Measurements from ENCODE around the gene PRICKLE1.

The PRICKLE1 gene

DNA sequence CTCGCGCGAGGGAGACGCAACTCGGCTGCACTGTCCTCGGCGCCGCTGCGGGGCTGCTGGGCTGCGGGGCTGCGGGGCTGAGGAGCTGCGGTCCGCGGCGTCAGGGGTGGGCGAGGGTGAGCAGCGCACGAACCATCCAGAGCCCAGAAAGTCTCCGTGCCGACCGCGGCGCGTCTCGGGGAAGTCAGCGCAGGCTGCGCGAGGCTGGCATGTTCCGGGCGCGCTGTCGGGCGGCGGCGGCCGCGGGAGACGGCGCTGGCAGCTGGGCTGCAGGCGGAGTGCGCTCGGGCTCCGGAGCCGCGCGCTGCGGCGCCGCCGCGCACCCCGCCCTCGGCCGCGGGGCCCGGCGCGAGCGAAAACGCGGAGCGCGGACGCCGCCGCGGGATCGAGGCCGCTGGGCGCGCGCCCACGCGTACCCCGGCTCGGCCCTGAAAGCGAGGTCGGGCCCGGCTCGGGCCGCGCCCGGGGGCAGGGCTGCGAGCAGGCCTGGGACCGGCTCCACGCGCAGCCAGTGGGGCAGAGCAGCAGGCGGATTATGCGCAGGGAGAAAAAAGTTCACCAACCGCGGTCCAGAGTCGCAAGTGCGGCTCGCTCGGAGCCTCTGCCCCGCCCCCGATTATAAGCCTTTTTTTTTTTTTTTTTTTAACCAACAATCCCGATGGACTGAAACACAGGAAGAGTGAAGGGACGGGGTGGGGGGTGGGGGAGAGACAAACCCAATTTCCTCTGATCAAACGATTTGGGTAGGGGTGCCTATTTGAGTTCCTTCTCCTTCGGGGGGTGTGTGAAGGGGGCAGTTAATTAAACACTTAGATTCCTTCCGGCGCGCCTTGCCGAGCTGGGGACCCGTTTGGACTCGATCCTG is at the start of gene PRICKLE1:
TSS of gene PRICKLE1 (minus strand) at position 282 of the 865 bp plus-strand sequence. CDS start 117,230 bp downstream, outside the sequence.
- H3K4me1 Mint-ChIP-seq (ENCODE audit: low read depth) = peaks cover 13% of the 10 kb centered on the region
- H3K27ac Mint-ChIP-seq = no peak within 1 kb of the TSS

DNA sequence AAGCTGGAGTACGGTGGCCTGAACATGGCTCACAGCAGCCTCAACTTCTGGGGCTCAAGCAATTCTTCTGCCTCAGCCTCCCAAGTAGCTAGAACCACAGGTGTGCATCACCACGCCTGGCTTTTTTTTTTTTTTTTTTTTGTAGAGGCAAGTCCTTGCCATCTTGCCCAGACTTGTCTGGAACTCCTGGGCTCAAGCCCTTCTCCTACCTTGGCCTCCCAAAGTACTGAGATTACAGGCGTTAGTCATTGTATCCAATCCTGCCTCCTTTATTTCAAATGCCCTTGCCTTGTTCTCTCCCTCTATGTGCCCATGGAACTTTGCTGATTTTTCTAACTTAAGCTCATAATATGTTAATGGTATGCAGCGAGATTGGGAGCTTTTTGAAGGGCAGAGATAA is 49.2 kb upstream of the PRICKLE1 start:
- H3K9me3 Mint-ChIP-seq (ENCODE audit: low read depth) = no peaks in the 10 kb centered on the region
- H3K27me3 Mint-ChIP-seq = peaks cover 4% of the 10 kb centered on the region
- H3K4me3 Mint-ChIP-seq = no peak overlapping the region
- no peak overlapping the region for H3K27ac Mint-ChIP-seq
- H3K36me3 Mint-ChIP-seq = no peaks in the 10 kb centered on the region
- H3K4me1 Mint-ChIP-seq (ENCODE audit: low read depth) = no peaks in the 10 kb centered on the region

More for the DNA sequence above, at the start of gene PRICKLE1:
- Mint-ChIP-seq H3K4me3 (peak within 1 kb of the TSS; percentile 76), H3K27me3 (peaks cover 42% of the 10 kb centered on the region), H3K9me3 (ENCODE audit: low read depth) (no peaks in the 10 kb centered on the region), H3K36me3 (no peaks in the 10 kb centered on the region)

DNA sequence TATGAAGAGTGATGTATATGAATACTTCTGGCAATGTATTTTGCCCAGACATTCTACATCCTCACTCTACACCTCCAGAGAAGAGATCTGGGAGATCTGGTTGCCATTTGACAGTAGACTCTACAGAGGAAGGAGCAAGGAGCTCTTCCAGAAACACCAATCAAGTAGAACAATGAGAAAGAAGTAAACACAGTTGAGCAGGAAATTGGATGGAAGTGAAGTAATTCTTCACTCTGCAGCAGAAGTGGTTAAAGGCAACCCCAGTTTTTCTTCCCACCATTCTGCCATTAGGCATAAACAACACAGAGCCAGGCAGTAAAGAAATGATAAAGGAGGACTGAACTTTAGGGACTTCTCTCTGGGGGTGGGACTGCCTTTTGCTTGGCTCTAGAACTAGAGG is 48.5 kb upstream of the PRICKLE1 start:
- no peak overlapping the region for H3K27ac Mint-ChIP-seq
- H3K36me3 Mint-ChIP-seq = no peaks in the 10 kb centered on the region
- H3K4me3 Mint-ChIP-seq = no peak overlapping the region
- H3K27me3 Mint-ChIP-seq = peaks cover 4% of the 10 kb centered on the region
- H3K4me1 Mint-ChIP-seq (ENCODE audit: low read depth) = no peaks in the 10 kb centered on the region
- H3K9me3 Mint-ChIP-seq (ENCODE audit: low read depth) = no peaks in the 10 kb centered on the region

DNA sequence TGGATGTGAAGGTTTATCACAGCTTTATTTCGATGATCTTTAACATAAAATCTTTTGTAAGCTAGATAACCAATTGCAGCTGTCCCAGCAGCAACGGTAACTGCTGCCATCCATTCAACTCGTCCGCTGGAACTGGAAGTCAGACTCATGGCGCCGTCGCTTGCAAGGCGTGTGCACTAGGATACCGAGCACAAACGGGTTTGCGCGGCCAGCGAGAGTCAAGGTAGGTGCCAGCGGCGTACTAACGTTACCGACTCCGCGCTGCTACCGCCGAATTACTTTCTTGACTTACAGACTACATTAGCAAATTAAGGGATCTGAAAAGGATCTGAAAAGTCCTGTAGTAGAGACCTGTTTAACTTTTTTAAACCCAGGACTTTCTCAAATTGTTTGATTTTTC is 47.4 kb upstream of the PRICKLE1 start:
- Mint-ChIP-seq H3K27me3 (peaks cover 4% of the 10 kb centered on the region), H3K4me1 (ENCODE audit: low read depth) (no peaks in the 10 kb centered on the region), H3K36me3 (no peaks in the 10 kb centered on the region), H3K9me3 (ENCODE audit: low read depth) (no peaks in the 10 kb centered on the region), H3K27ac (no peak overlapping the region), H3K4me3 (no peak overlapping the region)

DNA sequence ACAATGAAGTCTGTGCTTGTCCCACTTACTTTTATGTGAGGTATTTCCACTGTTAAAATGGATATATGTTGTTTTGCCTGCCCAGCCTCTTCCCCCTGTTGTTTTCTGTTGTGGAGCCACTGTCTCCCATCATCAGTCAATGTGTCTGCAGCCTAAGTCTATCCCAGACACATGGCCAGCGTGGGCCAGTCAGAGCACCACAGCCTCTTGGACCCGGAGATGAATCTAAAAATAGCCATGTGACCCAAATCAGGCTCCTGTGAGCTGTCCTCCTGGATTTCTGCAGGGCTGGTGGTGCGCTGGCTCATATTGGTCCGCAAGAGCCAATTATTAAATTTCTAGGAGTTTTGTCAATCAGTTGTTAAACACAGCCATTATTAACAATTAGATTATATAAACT is 44.0 kb upstream of the PRICKLE1 start:
- Mint-ChIP-seq H3K36me3 (no peaks in the 10 kb centered on the region), H3K4me1 (ENCODE audit: low read depth) (no peaks in the 10 kb centered on the region), H3K9me3 (ENCODE audit: low read depth) (no peaks in the 10 kb centered on the region), H3K4me3 (no peak overlapping the region), H3K27ac (no peak overlapping the region), H3K27me3 (no peaks in the 10 kb centered on the region)

DNA sequence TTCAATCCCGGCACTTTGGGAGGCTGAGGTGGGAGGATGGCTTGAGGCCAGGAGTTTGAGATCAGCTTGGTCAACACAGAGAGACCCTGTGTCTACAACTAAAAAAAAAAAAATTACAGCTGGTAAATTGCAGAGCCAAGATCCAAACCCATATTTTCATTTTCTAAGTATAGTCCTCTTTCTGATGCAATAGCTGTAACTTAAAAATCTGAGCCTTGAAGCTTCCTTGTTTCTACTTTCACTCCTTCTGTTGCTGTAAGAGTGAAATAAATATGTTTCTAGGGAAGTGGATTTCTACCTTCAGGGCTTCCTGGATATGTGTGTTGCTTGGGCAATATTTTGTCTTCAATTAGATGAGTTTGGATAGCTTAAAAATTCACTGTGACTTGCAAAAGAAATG is 42.0 kb upstream of the PRICKLE1 start:
- Mint-ChIP-seq H3K9me3 (ENCODE audit: low read depth) (peaks cover 3% of the 10 kb centered on the region), H3K4me3 (no peak overlapping the region), H3K27ac (no peak overlapping the region), H3K36me3 (no peaks in the 10 kb centered on the region), H3K4me1 (ENCODE audit: low read depth) (no peaks in the 10 kb centered on the region), H3K27me3 (peaks cover 1% of the 10 kb centered on the region)

DNA sequence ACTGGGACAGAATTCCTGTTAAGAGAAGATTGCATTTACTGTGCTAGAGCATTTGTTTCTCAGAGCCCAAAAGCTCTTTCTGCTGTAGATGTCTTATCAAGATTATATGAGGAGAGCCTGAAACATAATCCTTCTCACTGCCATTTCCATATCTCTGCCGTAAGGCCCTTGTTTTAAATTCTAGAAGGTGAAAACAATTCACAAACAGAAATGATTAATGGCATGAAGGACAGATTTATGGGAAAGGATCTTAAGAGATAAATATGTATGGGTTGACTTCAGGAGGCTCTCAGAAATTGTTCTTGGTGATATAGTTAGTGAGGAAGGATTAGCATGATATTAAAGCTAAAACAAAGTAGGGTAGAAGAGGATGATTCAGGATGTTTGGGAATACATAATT is 40.8 kb upstream of the PRICKLE1 start:
- H3K4me1 Mint-ChIP-seq (ENCODE audit: low read depth) = no peaks in the 10 kb centered on the region
- H3K27ac Mint-ChIP-seq = no peak overlapping the region
- no peaks in the 10 kb centered on the region for H3K36me3 Mint-ChIP-seq
- H3K9me3 Mint-ChIP-seq (ENCODE audit: low read depth) = peaks cover 3% of the 10 kb centered on the region
- peaks cover 1% of the 10 kb centered on the region for H3K27me3 Mint-ChIP-seq
- no peak overlapping the region for H3K4me3 Mint-ChIP-seq

DNA sequence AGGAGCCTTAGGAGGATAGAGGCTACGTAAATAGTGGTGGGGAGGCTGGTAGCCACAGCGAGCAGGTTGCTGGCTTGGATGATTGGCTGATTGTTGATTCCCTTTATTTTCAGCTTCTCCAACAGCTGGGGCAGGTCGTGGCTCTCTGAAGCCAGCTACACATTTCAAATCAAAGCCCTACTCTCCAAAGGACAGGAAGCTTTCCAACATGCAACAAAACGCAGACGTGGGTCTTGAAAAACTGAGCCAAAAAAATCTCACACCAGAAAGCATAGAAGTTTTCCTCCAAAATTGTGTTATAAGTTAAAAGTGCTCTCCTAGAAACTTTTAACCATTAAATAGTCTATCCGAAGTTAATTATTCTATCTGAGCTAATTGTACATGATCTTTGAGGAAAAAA is 37.6 kb upstream of the PRICKLE1 start:
- no peak overlapping the region for H3K27ac Mint-ChIP-seq
- H3K4me1 Mint-ChIP-seq (ENCODE audit: low read depth) = no peaks in the 10 kb centered on the region
- H3K36me3 Mint-ChIP-seq = no peaks in the 10 kb centered on the region
- H3K4me3 Mint-ChIP-seq = no peak overlapping the region
- peaks cover 1% of the 10 kb centered on the region for H3K27me3 Mint-ChIP-seq
- peaks cover 3% of the 10 kb centered on the region for H3K9me3 Mint-ChIP-seq (ENCODE audit: low read depth)

DNA sequence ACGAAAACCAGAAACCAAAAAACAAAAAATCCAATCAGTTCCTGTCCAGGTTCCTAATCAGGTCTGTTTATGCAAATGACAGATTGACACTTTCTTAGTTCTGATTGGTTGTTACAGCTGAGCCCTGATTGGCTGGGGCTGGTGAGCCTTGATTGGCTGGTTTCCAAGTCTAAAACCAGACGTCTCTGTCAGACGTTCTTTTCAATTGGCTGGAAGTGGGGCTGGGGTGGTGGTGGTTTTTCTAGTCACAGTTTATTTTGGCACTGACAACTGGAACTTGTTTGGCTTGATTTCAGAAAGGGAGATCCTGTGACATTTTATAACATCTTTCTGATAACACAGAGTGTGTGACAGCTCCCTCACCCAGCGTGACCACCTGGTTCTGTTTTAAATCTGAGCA is 36.1 kb upstream of the PRICKLE1 start:
- Mint-ChIP-seq H3K27me3 (peaks cover 1% of the 10 kb centered on the region), H3K36me3 (no peaks in the 10 kb centered on the region), H3K27ac (no peak overlapping the region)

DNA sequence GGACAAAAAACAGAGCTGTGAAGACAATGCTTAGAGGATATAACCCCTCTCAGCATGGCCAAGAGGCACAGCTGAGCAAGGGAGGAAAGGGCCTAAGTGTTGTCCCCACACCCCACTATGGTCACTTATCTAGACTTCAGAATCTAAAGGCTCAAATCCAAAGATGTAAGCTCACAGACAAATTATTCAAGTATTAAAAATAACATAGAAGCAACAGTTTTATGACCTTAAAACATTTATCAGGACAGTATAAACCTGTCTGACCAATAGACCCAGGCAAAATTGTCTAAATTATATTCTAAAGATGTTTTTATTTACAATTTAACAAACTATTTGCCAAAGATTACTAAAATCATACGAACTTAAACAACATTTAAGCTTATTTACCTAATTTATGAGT is 28.1 kb upstream of the PRICKLE1 start:
- Mint-ChIP-seq H3K27me3 (peaks cover 2% of the 10 kb centered on the region), H3K9me3 (ENCODE audit: low read depth) (peaks cover 12% of the 10 kb centered on the region), H3K27ac (no peak overlapping the region), H3K4me1 (ENCODE audit: low read depth) (no peaks in the 10 kb centered on the region), H3K4me3 (no peak overlapping the region), H3K36me3 (peaks cover 7% of the 10 kb centered on the region)

More for the DNA sequence above, 36.1 kb upstream of the PRICKLE1 start:
- no peaks in the 10 kb centered on the region for H3K4me1 Mint-ChIP-seq (ENCODE audit: low read depth)
- peaks cover 3% of the 10 kb centered on the region for H3K9me3 Mint-ChIP-seq (ENCODE audit: low read depth)
- H3K4me3 Mint-ChIP-seq = no peak overlapping the region

DNA sequence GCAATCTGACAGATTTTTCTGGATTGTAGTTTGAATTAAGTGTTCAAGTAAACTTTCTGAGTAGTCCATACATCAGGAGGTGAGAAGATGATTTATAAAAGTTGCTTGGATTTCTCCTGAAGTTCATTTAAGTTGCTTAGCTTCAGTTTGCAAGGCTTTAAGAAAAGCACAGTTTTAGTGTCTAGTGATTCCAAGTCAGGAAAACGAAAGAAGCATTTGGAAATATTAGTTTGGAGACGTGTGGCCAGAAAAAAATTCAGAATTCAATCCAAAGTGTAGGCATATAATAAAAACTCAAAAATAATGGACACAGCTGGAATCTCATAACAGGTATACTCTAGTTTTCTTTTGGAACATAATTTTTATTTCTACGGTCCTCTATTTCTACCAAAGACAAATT is 25.5 kb upstream of the PRICKLE1 start:
- peaks cover 7% of the 10 kb centered on the region for H3K36me3 Mint-ChIP-seq
- H3K9me3 Mint-ChIP-seq (ENCODE audit: low read depth) = peaks cover 17% of the 10 kb centered on the region
- no peak overlapping the region for H3K4me3 Mint-ChIP-seq
- H3K27ac Mint-ChIP-seq = no peak overlapping the region
- no peaks in the 10 kb centered on the region for H3K4me1 Mint-ChIP-seq (ENCODE audit: low read depth)
- H3K27me3 Mint-ChIP-seq = peaks cover 5% of the 10 kb centered on the region

DNA sequence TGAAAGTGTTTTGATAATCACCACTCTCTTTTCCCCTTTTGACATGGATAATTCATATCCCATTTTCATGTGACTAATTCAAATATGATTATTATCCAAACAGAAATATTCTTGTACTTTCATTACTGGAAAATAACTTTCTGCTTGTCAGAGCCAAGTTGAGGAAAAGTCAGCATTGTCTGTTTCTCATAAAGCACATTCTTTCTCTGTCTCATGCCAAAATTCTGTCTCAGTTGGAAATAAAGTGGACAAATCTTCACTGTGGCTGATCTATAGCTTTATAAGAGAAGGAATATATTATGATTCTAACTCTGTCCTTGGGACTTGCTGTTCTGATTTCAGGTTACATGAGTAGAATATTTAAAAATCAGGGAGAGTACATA is 22.7 kb upstream of the PRICKLE1 start:
- H3K9me3 Mint-ChIP-seq (ENCODE audit: low read depth) = peaks cover 5% of the 10 kb centered on the region
- H3K27ac Mint-ChIP-seq = no peak overlapping the region
- H3K36me3 Mint-ChIP-seq = no peaks in the 10 kb centered on the region
- H3K4me3 Mint-ChIP-seq = no peak overlapping the region
- peaks cover 4% of the 10 kb centered on the region for H3K27me3 Mint-ChIP-seq
- no peaks in the 10 kb centered on the region for H3K4me1 Mint-ChIP-seq (ENCODE audit: low read depth)

DNA sequence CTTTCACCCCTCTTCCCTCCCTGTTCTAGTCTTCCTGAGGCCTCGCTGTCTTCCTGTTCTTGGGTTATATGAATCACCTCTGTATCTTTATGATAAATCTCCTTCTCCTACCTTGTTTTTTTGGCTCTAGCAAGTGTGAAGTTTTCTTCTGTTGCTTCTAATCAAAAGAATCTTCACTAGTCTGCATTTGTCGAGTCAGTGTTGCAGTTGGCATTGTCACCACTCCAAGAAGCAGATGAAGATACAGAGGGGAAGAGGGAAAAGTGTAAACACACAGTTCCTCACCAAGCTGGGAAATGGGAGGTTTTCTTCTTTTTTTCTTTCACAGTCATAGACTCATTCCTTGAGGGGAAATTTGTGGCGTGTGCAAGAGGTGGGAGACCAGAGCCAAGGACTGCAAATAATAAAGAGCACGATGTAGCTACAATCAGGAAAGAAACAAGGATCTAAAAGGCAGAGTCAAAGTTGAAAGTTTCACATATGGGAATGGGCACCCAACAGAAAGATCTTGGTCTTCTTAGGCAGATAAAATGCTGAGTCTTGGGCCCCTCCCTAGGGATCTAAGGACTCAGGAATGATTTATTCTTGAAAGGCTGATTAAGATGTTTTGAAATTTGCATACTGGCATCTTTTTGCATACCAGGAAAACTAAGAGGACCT is 22.2 kb upstream of the PRICKLE1 start:
- no peak overlapping the region for H3K27ac Mint-ChIP-seq
- peaks cover 5% of the 10 kb centered on the region for H3K9me3 Mint-ChIP-seq (ENCODE audit: low read depth)
- H3K4me1 Mint-ChIP-seq (ENCODE audit: low read depth) = no peaks in the 10 kb centered on the region
- H3K27me3 Mint-ChIP-seq = peaks cover 4% of the 10 kb centered on the region
- no peak overlapping the region for H3K4me3 Mint-ChIP-seq
- no peaks in the 10 kb centered on the region for H3K36me3 Mint-ChIP-seq

DNA sequence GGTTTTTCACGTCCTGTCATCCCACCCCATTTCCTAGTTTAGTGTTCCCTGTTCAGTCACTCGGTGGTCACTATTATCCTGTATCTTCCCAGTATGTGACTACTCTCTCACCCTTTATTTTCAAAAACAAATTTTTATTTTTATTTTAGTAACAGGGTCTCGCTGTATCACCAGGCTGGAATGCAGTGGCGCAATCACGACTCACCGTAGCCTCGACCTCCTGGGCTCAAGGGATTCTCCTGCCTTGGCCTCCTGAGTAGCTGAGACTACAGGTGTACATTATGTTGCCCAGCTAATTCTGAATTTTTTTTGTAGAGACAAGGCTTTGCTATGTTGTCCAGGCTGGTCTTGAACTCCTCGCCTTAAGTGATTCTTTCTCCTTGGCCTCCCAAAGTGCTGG is 20.1 kb upstream of the PRICKLE1 start:
- no peaks in the 10 kb centered on the region for H3K36me3 Mint-ChIP-seq
- peaks cover 4% of the 10 kb centered on the region for H3K27me3 Mint-ChIP-seq
- H3K4me1 Mint-ChIP-seq (ENCODE audit: low read depth) = no peaks in the 10 kb centered on the region
- H3K27ac Mint-ChIP-seq = no peak overlapping the region
- peaks cover 5% of the 10 kb centered on the region for H3K9me3 Mint-ChIP-seq (ENCODE audit: low read depth)
- no peak overlapping the region for H3K4me3 Mint-ChIP-seq

DNA sequence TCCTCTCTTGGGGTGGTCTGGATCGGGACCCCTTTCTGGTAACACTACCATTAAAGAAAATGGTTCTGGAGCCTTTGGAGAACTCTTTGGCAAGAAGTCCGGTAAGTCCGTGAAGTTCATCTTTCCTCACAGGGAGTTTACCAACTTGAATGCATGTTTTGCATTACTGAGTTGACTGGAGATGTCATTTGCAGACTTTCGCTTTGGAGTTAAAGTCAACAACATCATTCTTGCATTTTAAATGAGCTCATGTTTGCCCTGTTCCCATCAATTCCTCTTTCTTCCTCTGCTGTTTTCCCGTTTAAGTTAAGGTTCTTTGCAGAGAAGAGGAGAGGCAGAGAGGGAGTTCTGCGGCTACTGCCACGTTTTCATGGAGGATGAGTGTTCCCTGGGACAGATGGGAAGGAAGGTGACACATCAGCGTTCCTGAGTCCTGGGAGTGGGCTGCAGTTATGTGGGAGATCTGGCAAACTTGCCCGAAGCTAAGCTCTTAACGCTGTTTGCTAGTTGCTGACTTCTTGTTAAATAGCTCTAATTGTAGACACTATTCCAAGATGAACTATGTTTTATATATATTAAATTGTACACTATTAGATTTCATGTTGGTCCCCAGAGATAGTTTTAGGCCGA is 18.8 kb upstream of the PRICKLE1 start:
- Mint-ChIP-seq H3K4me3 (no peak overlapping the region), H3K27ac (no peak overlapping the region), H3K9me3 (ENCODE audit: low read depth) (peaks cover 5% of the 10 kb centered on the region), H3K36me3 (no peaks in the 10 kb centered on the region), H3K27me3 (peaks cover 4% of the 10 kb centered on the region), H3K4me1 (ENCODE audit: low read depth) (no peaks in the 10 kb centered on the region)

All from activated naive CD8-positive, alpha-beta T cell (primary cell).